Measurements from ENCODE around the gene KCNMB2.

DNA sequence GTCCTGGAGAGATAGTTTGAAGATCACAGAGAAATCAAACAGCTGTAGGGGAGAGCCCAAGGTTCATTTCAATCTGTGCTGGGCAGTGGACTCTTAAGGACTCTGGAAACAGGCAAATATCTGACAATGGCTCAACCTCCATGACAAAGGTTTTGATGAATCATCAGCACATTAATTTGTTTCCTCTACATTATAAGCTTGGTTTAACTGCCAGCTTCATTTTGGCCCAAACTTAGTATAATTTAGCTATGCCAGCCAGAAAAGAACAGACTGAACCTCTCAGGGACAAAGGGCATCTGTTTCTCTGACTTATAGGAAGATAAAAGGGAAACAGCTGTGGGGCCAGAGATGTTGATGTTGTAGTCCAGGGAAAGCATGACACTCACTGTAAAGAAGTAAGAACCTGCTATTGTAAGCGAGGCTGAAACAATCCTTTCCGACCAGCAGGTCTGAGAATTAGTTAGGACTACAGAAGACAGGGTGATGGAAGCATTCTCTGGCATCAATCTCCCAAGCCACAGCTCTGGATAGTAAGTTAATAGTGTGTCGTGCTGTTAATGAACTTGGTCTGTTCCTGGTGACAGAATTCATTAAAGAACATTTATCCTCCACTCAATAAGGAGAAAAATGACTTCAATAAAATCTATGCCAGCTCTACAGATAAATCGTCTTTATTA lies 110.1 kb downstream of the KCNMB2 start:
- TF ChIP-seq CTCF (IDR thresholded peaks at IDR 0.05) (no peak), POLR2AphosphoS5 (IDR thresholded peaks at IDR 0.05) (no peak)
